ENCODE results near the gene ELOVL7.

Gene ELOVL7

GRCh38 chr5:60710362-60710761, 133.7 kb downstream of the ELOVL7 start:
- no peak for DNase-seq

- no peak for DNase-seq
These were observed 138.9 kb downstream of the ELOVL7 start for GRCh38 chr5:60705144-60705543.

- DNase-seq: no peak
These were observed 140.1 kb downstream of the ELOVL7 start for GRCh38 chr5:60703944-60704343.

All from NCI-H345 (cell line).